GM19328 (cell line): ENCODE measurements around the gene FGF22.
A peak's percentile ranks its signal among the peaks of the same experiment; 100 is the strongest.
"Not testable (repeated sequence)": the region's sequence is repeated elsewhere in the genome, so short reads cannot be mapped to it uniquely, and the experiment has no call there.

ENCODE experiments used
- ATAC-seq: cut with Tn5 transposase; IDR thresholded peaks from one replicate; pipeline ENCODE4 v1.9.1; 2021; ENCODE audit warnings: mild to moderate bottlenecking, moderate library complexity; ENCODE audit not compliant: unreplicated experiment

FGF22 gene

DNA sequence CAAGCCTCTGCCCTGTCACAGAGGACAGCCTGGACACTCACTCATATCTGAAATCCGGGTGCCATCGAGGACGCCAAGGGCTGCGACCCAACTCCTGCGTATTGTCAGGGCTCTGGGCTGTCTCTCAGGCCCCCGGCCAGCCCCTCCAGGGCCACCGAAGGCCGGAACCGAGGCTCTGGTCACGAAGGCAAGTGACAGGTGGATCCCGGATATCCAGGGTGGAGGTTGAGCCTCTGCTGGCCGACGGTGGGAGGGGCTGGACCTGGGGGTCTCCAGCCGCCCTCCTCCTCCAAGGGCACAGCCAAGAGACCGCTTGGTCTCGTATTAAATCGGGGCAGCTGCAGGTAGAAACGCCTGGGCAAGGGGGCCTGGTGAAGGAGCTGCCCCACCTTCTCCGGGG is 17.9 kb downstream of the FGF22 start:
- no peak for ATAC-seq

DNA sequence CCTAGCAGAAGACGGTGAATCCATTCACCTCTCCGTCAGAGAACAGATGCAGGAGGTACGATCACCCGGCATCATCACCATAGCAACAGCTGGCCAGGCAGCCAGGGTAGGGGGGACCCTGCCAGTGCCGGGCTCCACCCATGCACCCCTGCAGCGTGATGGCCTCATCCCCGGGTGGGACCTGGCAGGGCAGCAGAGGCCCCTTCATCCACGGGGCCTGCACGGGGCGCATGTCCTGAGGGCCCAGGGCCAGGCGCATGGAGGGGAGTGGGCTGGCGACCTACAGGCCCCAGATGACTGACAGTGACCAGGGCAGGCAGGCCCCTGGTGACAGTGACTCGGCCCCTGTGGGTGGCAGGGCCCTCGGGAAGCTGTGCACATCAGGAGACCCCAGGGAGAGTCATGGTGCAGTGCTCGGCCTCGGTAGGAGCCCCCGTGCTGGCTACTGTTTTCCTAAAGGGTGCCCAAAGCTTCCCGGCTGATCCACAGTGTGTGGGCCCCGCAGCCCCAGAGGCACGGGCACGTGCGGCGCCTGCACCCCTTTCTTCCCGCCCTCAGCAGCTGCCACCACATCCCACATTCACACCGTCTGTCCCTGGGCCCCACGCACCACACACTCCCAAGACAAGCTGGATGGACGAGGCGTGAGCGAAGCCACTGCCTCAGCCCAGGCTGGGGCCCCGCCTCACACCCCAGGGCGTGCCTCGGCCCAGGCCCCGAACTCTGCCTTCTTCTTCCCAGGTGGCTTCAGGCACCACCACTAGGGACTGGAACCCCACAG is 18.6 kb downstream of the FGF22 start:
- no peak for ATAC-seq

DNA sequence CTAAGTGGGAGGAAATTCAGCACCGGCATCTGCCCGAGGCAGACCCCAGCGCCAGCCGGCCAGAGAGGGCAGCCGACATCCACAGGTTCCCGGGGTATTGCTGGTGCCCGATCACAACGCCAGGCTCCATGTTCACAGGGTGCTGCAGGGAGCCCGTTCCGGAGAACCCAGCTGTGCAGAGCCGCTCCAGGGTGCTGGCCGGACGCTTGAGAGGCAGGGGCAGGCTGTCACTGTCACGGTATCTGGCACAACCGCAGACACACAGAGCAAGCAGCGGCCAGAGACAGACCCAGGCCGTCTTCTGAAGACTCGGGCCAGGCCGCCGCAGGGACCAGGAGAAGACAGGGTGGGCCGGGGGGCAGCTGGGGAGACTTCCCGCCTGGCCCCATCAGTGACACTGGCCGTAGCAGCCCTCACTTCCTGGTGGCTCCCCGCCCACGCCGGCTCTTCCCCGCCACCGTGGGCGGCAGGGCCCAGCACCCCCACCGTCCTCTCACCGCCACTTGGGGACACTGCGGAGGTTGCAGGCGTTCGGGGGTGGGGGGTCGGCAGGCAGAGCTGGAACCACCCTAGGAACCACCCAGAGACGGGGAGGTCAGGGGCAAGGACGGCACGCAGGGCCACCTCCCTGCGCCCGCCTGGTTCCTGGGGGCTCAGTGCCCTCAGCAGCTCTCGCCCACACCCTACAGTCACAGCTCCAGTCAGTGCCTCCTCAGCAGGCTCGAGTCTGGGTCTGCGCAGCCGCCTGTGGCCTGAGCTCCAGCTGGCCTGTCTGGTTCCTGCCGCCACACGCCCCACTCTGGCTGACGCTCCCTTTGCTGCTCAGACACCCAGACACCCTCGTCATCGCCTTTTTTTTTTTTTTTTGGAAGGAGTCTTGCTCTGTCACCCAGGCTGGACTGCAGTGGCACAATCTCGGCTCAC is 19.5 kb downstream of the FGF22 start:
- no peak for ATAC-seq

DNA sequence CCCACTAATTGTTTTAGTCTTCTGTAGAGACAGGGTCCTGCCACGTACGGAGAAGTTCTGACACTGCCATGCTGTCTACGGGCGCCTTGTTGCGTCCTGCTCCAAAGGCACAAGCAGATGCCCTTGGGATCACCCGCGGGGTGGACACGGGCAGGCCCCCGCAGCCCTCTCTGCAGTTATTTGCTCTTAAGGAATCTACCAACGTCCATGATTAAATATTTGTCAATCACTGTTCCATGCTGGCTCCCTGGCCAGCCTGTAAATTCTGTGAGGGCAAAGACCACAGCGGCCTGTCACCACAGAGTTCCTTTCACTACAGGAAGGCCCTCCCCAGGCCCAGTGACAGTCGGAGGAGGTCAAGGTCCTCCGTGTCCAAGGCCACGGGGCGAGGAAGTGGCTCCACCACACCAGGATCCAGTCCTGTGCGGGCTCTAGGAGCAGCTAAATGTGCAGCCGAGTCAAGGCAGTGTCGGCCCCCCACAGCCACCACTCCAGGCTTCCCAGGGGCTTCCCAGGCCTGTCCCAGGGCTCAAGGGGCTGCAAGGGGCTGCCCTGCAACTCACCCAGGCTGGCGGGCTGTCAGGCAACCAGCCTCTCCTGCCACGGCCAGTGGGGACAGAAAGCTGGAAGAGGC is 21.2 kb downstream of the FGF22 start:
- no peak for ATAC-seq

DNA sequence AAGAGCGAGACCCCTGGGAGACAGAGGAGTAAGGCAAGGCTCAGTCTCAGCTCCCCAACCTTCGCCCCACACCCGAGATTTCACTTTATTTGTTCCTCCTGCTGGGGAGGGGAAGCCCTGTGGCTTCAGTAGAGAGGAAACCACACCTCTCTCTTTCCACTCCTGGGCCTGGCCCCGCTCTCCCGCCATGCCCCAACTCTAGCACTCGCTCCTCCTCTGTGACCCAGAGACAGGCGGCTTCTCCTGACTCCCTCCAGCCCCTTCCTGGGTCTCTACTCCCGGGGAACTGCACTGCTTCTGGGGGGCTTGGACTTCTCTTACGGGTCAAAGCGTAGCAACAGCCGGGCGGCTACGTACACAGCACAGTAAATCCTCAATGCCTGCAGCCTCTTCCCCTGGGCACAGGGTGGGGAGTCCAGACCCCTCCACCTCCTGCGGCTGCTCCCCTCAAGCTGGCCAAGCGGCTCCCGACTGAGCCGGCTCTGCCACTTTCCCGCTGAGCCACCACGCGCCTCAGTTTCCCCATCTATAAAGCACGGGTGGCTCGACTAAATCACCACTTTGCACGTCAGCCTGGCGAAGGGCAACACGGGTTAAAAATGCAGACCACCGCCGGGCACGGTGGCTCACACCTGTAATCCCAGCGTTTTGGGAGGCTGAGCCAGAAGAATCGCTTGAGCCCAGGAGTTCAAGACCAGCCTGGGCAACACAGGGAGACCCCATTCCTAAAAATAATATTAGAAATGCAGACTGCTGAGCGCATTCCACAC is 21.9 kb downstream of the FGF22 start:
- no peak for ATAC-seq

DNA sequence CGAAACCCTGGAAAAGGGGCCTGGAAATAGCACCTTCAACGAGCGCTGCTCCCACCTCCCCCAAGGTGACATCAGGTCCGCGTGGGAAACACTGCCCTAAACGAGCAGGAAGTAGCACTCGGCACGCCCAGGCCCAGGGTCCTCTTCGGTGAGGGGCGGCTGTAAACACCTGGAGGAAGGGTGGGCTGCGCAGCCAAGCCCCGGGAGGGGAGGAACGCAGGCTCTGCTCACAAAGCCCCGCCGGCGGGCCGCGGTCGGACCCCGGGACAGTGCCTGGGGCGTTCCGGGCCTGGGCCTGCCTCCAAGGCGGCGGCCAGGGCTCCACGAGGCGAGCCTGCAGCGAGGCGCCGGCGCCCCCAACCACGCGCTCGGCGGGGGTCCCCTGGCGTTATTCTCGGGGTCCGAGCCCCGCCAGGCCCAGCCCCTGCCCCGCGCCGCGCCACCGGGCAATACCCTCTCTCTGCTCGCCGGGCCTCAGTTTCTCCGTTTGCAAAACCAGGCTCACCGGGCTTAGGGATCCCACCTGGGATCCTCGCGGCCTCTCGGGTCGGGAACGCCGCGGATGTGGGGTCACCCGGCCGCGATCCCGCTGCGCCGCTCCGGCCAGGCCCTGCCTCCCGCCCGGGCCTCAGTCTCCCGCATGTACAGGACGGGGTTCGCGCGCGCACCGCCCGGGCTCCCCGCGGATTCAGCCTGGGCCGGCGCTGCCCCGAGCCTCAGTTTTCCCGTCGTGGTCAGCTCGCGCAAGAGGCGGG is 22.7 kb downstream of the FGF22 start:
- no peak for ATAC-seq

DNA sequence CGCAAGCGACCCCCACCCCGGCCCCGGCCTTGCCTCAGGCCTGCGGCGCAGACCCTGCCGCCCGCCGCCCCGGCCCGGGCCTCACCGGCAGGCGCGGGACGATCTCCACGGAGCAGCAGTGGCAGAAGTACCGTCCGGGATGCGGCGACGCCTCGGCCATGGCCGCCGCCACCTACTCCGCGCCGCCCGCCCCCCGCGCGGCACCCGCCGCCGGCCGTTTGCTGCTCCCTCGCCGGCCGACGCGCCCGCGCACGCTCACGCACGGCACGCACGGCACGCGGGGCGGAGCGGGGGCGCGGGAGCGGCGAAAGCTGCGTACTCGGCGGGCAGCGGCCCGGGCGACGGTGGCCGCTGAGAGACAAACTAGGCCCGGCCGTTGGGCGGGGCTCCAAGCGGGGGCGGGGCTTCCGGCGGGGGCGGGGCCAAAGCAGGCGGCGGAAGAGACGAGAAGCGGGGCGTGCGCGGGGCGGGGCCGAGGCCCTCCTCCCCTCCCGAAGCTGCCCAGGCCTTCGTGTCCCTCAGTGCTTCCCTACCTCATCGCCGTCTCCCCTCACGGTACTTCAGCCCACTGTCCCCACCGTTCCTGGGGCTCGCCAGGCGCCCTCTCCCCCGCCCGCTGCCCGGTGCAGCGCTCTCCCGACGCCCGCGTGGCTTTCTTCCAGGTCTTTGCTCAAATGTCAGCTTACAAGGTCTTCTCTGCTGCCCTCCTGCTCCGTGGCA is 23.4 kb downstream of the FGF22 start, which contains the start of gene RNF126:
TSS of gene RNF126 (minus strand) at position 253 of the 720 bp plus-strand sequence. CDS start at position 160, 93 bp downstream.
- ATAC-seq = peak; percentile 64

DNA sequence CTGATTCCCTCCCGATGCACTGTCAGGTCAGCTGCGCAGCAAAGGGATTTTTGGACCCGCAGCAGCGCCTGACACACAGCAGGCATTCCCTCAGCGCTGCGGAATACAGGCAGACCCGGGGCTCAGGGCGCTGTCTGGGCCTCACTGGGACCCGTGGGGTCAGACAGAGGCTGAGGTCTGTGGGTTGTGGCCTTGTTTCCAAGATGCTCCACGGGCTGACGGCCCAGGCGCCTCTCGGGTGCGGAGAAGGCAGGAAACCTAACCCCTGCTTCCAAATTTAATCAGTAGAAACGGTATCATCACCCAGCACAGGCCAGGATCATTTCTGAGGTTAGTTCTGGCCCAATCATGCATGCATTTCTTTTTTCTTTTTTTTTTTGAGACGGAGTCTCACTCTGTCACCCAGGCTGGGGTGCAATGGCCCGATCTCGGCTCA is 24.0 kb downstream of the FGF22 start:
- ATAC-seq = no peak

DNA sequence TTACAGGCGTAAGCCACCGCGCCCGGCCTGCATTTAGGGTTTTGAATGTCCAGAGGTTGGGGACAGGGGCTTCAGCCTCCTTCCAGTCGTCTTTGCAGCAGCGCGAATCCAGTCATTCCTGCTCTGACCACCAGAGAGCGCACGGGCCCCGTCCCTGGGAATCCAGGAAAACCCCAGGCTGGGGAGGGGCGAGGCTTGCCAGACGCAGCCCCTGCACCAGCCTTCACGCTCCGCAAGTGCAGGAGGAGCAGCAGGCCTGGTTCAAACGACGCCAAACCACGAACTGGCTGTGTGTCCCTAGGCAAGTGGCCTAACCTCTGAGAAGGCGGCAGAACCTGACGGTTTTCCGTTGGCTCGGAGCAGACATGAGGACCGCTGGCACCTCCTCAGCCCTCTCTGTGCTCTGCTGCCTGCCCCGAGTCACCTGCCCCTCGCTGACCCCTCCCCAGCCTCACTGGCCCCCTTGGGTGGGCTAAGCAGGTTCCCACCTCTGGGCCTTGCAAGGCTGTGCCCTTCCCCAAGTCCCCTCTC is 25.3 kb downstream of the FGF22 start:
- ATAC-seq = no peak

DNA sequence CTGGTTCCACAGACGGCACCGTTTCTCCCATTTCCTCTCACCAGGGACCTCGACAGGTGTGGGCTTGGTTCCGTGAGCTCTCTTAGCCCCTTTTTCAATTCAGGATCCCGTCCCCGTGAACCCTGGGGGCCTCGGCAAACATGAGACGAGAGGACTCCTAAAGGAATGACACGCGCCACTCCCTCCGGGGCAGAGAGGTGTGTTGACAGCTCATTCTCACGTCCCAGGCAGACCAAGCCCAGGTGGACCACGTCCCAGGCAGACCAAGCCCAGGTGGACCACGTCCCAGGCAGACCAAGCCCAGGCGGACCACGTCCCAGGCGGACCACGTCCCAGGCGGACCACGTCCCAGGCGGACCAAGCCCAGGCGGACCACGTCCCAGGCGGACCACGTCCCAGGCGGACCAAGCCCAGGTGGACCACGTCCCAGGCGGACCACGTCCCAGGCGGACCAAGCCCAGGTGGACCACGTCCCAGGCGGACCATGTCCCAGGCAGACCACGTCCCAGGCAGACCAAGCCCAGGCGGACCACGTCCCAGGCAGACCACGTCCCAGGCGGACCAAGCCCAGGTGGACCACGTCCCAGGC is 27.4 kb downstream of the FGF22 start:
- not testable (repeated sequence) for ATAC-seq

DNA sequence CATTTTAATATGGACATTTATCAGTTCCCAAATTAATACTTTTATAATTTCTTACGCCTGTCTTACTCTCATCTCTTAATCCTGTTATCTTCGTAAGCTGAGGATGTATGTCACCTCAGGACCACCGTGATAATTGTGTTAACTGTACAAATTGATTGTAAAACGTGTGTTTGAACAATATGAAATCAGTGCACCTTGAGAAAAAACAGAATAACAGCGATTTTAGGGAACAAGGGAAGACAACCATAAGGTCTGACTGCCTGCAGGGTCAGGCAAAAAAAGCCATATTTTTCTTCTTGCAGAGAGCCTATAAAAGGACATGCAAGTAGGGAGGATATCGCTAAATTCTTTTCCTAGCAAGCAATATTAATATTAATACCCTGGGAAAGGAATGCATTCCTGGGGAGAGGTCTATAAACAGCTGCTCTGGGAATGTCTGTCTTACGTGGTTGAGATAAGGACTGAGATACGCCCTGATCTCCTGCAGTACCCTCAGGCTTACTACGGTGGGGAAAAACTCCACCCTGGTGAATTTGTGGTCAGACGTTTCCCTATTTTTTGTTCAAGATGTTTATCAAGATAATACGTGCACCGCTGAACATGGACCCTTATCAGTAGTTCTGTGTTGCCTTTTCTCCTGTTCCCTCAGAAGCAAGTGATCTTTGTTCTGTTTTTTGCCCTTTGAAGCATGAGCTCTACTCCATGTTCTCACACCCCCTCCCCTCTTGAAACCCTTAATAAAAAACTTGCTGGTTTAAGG is 29.2 kb downstream of the FGF22 start:
- ATAC-seq = not testable (repeated sequence)

DNA sequence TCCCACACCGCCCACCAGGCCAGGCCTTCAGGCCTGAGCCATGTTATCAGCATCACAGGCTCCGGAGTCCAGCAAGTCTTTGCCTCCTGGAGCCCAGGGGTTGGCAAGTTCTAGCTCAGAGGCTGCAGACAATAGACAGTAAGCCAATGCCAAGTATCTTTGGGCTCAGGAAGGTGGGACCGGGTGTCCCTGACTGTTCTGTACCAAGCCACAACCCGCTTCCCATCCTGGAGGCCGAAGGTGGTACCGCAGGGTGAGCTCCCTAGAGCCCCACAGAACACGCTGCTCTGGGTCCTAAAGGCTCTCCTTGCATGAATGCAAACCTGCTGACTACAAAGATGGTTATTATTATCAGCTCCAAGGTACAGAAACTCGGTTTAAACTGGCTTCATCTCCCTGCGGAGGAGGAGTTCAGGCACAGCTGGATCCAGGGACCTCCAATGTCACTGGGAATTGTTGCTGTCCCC is 31.0 kb downstream of the FGF22 start:
- no peak for ATAC-seq

DNA sequence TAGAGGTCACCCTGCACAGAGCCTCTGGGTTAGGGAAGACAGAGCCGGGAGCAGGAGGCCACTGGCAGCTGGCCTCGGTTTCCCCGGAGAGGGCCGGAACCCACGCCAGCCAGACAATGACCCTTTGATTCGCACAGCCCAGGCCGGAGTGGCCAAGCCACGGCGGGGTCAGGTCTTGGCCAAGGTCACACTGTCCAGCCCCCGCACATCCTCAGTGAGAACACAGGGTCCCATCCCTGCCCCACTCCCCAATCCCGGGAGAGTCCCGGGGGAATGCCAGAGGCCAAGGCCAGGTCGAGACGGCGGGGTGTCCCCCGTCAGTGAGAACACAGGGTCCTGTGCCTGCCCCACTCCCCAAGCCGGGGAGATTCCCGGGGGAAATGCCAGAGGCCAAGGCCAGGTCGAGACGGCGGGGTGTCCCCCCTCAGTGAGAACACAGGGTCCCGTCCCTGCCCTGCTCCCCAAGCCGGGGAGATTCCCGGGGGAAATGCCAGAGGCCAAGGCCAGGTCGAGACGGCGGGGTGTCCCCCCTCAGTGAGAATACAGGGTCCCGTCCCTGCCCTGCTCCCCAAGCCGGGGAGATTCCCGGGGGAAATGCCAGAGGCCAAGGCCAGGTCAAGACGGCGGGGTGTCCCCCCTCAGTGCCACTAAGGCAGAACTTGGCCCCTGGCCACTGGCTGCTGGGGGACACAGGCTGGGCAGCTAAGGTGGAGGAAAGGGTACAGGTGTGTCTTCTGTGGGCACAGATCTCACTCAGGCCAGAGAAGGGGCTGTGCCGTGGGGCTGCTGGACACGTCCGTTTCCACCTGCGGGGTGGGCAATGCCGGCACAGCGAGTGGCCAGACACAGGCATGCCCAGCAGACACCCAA is 34.8 kb downstream of the FGF22 start:
- ATAC-seq = no peak

DNA sequence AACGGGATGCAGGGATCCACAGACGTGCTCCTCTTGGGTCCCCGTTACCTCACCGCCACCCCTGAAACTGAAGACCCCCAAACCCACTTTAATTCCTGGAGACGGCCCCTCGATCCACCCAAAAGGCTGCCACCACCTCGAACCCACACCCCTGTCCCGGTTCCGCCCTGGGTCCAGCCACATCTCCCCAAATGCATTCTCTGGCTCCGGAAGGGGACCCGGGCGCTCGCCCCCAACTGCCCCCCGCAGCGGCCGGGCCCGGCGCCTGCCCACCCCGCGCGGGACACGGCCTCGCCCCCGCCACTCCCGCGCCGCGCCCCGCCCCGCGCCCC is 36.3 kb downstream of the FGF22 start:
- no peak for ATAC-seq

DNA sequence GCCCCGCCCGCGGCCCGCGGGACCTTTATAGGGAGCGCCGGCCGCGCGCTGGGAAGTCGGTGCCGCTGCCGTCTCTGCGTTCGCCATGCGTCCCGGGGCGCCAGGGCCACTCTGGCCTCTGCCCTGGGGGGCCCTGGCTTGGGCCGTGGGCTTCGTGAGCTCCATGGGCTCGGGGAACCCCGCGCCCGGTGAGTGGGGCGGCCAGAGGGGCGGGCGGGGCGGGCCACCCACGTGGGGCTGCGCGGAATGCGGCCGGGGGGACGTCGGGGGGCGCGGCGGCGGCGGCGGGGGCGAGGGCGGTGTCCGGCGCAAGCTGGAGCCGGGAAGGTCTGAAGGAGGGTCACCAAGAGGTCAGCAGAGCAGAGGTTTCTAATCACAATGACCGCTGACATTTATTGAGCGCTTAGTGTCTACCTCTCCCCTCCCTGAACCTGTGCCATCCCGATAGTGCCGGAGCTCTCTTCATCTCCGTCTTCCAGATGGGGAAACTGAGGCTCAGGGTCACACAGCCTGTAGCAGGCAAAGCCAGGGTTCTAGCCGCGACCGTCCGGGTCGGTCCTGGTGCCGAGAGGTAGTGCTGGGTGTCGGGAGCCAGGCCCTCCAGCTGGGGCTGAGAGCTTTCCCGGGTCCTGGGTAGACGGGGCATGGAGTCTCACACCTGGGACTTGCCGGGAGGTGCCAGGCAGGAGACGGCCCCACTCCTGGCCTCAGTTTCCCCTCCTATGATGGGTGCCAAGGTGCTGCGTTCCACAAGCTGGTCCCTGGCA is 36.8 kb downstream of the FGF22 start, which contains the start of gene FSTL3:
TSS of gene FSTL3 (plus strand) at position 54 of the 767 bp plus-strand sequence. CDS start at position 86, 32 bp downstream.
- no peak for ATAC-seq

DNA sequence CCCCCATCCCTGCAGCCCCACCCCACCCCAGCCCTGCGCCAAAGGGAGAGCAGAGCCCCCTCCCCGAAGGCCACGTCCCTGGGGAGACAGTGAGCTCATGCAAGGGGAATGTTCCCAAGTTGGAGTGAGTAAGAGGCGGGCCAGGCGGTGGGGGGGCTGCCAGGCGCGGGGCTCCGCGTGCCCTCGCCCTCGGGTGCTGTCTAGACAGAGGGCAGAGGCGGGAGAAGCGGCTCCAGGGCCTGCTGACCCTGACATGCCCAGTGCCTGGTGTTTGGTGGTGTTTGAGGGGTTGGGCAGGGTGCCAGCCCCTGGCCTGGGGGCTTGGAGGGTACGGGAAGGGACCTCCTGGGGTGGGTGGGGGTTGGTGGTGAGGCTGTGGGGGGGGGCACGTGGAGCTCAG is 37.5 kb downstream of the FGF22 start:
- ATAC-seq = no peak
